Activated T-cell treated with anti-CD3 and anti-CD28 coated beads, Interleukin-2, amount 50 U/mL, for 48 hours (primary cell): ENCODE data around the gene GATAD2A.

Experiments
- DNase-seq, 2 experiments: peaks; one replicate each; pipeline ENCODE4 v3.0.0-alpha.2; 2020

GATAD2A gene

GRCh38 chr19:19549804-19550464 lies 144.5 kb downstream of the GATAD2A start:
- DNase-seq = no peak

- no peak for DNase-seq
These were observed 145.0 kb downstream of the GATAD2A start for GRCh38 chr19:19550485-19550929.

GRCh38 chr19:19550972-19551852 lies 145.7 kb downstream of the GATAD2A start:
- DNase-seq = no peak

GRCh38 chr19:19551853-19552192 lies 146.3 kb downstream of the GATAD2A start:
- no peak for DNase-seq

- peak; percentile 56 to 58 for DNase-seq
These were observed 147.3 kb downstream of the GATAD2A start for GRCh38 chr19:19552798-19553197.

GRCh38 chr19:19553670-19554069 lies 148.2 kb downstream of the GATAD2A start:
- DNase-seq = no peak

GRCh38 chr19:19554074-19555023 lies 148.9 kb downstream of the GATAD2A start:
- peak; percentile 78 to 81 for DNase-seq

GRCh38 chr19:19558055-19558454 lies 152.6 kb downstream of the GATAD2A start:
- no peak for DNase-seq
